ENCODE results near the gene TCF3.
"Not testable (repeated sequence)": the region's sequence is repeated elsewhere in the genome, so short reads cannot be mapped to it uniquely, and the experiment has no call there.

Gene TCF3

GRCh38 chr19:1650650-1651567 lies 1.5 kb downstream of the TCF3 start:
- DNase-seq = peak; percentile 77

GRCh38 chr19:1649706-1650649 lies 2.4 kb downstream of the TCF3 start:
- DNase-seq = no peak

GRCh38 chr19:1648920-1649541 lies 3.4 kb downstream of the TCF3 start:
- no peak for DNase-seq

GRCh38 chr19:1648459-1648849 lies 4.0 kb downstream of the TCF3 start:
- no peak for DNase-seq

GRCh38 chr19:1647501-1648458 lies 4.6 kb downstream of the TCF3 start:
- DNase-seq = no peak

- no peak for DNase-seq
Observed at GRCh38 chr19:1646659-1647453, 5.6 kb downstream of the TCF3 start.

GRCh38 chr19:1646149-1646548 lies 6.3 kb downstream of the TCF3 start:
- DNase-seq = no peak

- no peak for DNase-seq
Observed at GRCh38 chr19:1645299-1645698, 7.1 kb downstream of the TCF3 start.

- no peak for DNase-seq
Observed at GRCh38 chr19:1644070-1644469, 8.3 kb downstream of the TCF3 start.

- DNase-seq = not testable (repeated sequence)
Observed at GRCh38 chr19:1640893-1641448, 11.4 kb downstream of the TCF3 start.

GRCh38 chr19:1636325-1637236 lies 15.8 kb downstream of the TCF3 start:
- no peak for DNase-seq

GRCh38 chr19:1634938-1635243 lies 17.5 kb downstream of the TCF3 start:
- no peak for DNase-seq

- DNase-seq = no peak
Observed at GRCh38 chr19:1634242-1634937, 18.0 kb downstream of the TCF3 start.

- DNase-seq = no peak
Observed at GRCh38 chr19:1633269-1633826, 19.1 kb downstream of the TCF3 start.

- no peak for DNase-seq
Observed at GRCh38 chr19:1632462-1633268, 19.8 kb downstream of the TCF3 start.

GRCh38 chr19:1631557-1632100 lies 20.8 kb downstream of the TCF3 start:
- no peak for DNase-seq

- DNase-seq = no peak
Observed at GRCh38 chr19:1630811-1631210, 21.6 kb downstream of the TCF3 start.

- no peak for DNase-seq
Observed at GRCh38 chr19:1630012-1630411, 22.4 kb downstream of the TCF3 start.

Measured in CD4-positive, alpha-beta T cell treated with Interferon gamma for 1 hour (primary cell).